VCaP (cell line): ENCODE data around the gene AFTPH.
A peak's percentile ranks its signal among the peaks of the same experiment; 100 is the strongest.

Experiments
- H3K27ac ChIP-seq: fragments of 450-650 bp; 2 replicates; pipeline ENCODE4 v1.5.1; 2017
- TF ChIP-seq, protein P1 (sequence below): fragments of 450-650 bp; conservative IDR thresholded peaks from 2 replicates; pipeline ENCODE4 v1.5.1; 2017; ENCODE audit warnings: mild to moderate bottlenecking, moderate library complexity

AFTPH gene

DNA sequence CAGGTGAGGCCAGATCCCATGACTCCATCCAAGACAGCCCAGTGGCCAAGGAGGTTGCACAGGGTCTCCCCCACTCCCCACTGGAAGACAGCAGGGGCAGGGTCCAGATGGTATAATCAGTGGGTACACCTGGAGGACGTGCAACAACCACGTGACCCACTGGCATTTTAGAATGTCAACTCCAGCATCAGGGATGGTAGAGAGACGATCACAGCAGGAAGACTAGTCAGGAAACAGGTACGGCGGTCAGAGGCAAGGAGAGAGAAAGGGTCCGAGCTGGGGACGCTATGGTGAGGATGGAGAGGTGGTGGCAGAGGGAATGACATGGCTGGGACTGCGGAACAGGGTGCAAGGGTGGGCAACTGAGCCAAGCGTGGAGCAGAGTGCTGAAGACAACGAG lies 106.6 kb downstream of the AFTPH start:
- 0 out of 2 replicates have a peak overlapping the region, but pooled peaks have one; percentile 69 for H3K27ac ChIP-seq
- TF ChIP-seq, protein P1, sequence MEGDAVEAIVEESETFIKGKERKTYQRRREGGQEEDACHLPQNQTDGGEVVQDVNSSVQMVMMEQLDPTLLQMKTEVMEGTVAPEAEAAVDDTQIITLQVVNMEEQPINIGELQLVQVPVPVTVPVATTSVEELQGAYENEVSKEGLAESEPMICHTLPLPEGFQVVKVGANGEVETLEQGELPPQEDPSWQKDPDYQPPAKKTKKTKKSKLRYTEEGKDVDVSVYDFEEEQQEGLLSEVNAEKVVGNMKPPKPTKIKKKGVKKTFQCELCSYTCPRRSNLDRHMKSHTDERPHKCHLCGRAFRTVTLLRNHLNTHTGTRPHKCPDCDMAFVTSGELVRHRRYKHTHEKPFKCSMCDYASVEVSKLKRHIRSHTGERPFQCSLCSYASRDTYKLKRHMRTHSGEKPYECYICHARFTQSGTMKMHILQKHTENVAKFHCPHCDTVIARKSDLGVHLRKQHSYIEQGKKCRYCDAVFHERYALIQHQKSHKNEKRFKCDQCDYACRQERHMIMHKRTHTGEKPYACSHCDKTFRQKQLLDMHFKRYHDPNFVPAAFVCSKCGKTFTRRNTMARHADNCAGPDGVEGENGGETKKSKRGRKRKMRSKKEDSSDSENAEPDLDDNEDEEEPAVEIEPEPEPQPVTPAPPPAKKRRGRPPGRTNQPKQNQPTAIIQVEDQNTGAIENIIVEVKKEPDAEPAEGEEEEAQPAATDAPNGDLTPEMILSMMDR, result no peak

DNA sequence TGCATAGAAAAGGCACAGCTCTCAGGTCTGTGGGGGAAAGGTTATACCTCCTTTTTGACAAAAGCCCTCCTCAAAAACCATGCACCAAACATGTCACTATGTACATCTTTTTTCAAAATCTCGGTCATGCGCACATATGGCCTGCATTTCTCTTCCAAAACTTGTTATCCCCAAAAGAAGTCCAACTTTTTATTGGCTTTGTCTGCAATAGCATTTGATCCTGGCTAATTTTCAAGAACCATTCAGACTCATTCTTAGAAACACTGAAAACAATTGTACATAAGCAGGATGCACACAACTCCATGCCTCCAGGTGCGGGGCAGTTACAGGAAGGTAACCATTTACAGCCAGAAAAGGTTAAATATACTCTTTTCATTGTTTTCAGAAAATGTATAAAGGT lies 107.6 kb downstream of the AFTPH start:
- TF ChIP-seq, protein P1, result no peak

DNA sequence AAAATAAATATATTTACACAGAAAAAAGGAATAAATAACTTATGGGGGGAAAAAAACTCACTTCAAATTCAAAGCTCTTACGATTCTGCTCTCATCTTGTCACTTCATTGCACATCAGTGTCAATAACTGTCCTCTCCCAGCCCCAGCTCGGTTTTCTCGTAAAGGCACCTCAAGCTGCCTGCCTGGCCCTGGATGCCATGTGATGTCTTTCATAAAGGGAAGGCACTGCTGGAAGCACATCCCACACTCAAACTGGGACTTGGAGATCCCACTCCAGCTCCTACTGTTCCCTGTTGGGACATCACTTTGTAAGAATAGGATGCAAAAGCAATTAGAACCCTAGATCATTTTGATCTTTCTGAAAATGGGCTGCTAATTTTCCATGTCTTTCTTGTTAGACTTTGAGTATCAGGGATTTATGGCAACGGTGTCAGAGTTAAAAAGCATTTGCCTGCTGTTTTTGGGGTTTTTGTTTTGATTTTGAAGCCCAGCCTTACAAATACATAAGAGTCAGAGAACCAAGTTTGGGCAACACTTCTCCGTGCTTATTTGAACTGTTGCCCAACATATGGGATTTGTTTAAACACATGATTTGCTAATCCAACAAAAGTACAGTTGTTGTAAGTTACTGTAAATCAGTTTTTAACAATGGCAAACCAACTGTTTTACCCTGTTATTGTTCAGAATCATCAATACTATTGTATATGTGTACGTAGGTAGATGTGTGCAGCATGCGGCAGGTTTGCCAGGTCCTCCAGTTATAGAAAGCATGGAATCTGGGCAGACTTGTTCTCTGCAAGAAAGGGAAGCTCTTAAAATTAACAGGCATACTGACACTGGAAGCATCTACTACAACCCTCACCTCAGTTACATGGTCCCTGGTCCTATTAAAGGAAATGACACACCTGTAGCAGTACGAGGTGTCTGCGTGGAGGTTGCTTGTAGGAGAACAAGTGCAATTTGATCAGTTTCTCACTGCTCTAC lies 109.0 kb downstream of the AFTPH start:
- H3K27ac ChIP-seq, result peak overlapping the region; percentile 64
- TF ChIP-seq, protein P1, result no peak

More for the DNA sequence above, 107.6 kb downstream of the AFTPH start:
- H3K27ac ChIP-seq, result no peak overlapping the region; the same call in 1 of the 2 replicates

DNA sequence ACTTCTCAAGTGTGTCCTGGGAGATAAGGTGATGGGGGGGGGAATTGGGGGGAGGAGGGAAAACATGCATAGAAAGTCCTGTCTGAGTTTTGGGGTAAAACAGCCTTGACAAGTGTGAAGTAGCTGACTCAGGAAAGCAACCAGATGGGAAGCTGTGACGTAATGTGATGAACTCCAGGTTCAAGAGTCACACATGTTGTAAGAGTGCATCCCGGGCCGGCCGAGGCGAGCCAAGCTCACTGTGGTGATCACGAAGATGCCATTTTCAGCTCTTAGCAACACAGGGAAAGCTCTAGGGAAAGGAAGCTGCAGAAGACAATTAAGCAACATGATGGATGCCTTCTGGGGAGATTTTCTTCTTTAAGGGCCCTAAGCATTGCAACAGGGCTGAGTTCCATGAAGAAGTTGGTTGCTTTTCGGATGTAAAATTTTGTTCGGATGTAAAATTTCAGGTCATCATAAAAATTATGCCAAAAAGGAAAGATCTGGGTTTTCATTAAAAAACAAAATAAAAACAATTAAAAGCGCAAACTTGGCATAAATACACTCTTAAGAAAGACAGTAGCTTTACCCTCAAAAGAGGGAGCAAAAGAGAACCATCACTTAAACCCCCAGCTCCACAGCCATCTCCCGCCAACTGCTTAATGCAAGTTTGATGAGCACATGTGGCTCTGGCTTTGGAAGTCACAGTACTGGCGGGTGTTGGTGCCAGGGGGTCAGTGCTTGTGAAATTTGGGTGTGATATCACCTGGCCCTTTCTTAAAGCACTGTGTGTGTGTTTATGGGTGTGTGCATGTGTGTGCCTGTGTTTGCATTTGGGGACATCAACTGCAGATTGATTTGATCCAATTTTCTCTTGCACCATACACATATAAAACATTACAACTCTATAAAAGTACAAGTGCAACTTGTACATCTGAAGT lies 110.5 kb downstream of the AFTPH start:
- TF ChIP-seq, protein P1, result no peak

DNA sequence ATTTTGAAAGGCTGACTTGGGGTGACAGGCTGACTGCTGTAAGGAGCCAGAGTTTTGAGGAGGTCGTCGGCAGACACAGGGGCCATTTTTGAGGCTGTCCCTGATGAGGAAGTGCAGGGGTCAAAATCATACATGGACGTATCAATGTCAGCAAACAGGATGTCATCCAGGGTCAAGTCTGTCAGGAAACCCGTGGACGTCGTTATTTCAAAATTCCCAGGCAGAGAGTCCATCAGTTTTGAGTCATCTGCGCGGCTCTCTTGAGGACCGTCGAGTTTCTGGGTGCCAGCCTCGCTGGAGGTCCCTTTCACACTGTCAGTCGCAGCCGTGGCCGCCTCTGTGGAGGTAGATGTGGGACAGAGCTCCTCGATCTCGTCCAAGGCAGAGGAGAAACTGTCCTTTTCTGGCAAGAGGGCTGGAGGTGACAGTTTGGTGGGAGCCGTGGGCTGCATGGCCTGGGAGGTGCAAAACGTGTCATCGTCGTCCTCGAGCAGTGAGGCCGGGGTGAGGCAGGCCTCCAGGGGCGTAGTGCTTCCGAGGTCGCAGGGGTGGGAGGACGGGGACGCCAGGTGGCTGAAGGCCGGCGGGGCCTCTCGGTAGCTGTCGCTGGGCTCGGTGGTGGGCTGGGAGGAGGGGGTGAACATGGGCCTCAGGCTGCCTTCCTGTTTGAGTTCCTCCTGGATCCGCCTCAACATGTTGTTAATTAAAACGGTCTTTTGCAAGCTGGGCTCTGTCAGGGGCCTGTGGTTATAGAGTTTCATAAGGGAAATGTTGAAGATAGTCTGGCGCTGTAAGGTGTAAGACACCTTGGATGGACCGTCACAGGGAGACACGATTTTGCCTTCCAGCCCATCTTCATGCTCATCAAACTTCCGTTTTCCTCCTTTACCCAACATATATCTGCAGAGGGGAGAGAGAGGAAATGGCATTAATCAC lies 112.1 kb downstream of the AFTPH start:
- peak overlapping the region; percentile 64 for H3K27ac ChIP-seq

More for the DNA sequence above, 110.5 kb downstream of the AFTPH start:
- H3K27ac ChIP-seq, result peak overlapping the region; percentile 64

DNA sequence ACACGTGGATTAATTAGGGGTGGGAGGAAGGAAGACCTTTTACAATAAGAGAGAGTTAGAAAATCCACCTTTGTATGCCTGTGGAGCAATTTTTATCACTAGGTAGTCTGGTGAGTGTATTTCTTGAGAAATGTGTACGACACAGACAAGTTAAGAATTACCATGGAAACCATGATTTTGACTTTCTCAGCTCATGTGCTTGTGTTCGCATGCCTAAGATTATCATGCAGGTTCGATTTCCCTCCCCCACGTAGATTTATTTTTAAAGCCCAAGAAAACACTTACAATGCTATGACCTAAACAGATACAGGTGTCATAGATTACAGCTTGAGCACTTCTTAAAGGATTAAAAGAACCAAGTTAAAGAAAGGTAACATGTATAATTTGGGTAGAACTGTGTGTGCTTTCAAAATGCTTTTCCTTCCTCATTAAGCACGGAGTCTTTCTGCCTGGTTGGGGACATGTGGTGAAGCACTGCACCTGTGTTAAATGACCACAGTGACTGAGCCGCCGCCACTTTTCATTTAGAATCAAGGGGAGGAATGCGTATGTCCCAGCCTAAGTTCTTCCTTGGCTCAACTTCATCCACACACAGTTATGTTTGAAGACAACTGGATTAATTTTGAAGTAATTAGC lies 113.0 kb downstream of the AFTPH start:
- TF ChIP-seq, protein P1, result no peak
- H3K27ac ChIP-seq, result no peak overlapping the region

More for the DNA sequence above, 112.1 kb downstream of the AFTPH start:
- TF ChIP-seq, protein P1, result no peak
